Nephron (organoid): Measurements from ENCODE around the gene CFAP54.

Source experiments
- H3K27ac Mint-ChIP-seq, 3 experiments: 2 replicates each; pipeline ENCODE4 v1.8.0; 2020; ENCODE audit warnings: mixed read lengths in 3 of 3, mild to moderate bottlenecking in 2 of 3, moderate library complexity in 1 of 3
- H3K27me3 Mint-ChIP-seq: 2 replicates; pipeline ENCODE4 v1.8.0; 2021; ENCODE audit warnings: low read depth, mild to moderate bottlenecking, moderate library complexity, mixed read lengths
- H3K36me3 Mint-ChIP-seq: 2 replicates; pipeline ENCODE4 v1.8.0; 2020; ENCODE audit warnings: low read depth, mixed read lengths
- H3K4me1 Mint-ChIP-seq: 2 replicates; pipeline ENCODE4 v1.8.0; 2020; ENCODE audit warnings: mixed read lengths
- H3K4me3 Mint-ChIP-seq, 3 experiments: 2 replicates each; pipeline ENCODE4 v1.8.0; 2020; ENCODE audit warnings: mild to moderate bottlenecking in 3 of 3, mixed read lengths in 3 of 3, moderate library complexity in 2 of 3
- H3K9me3 Mint-ChIP-seq: 2 replicates; pipeline ENCODE4 v1.8.0; 2020; ENCODE audit warnings: mixed read lengths
- CTCF ChIP-seq, 3 experiments: fragments of 200-600 bp; sonication (generic); IDR thresholded peaks; one replicate each; pipeline ENCODE4 v1.5.0; 2021; ENCODE audit warnings: antibody characterized with exemption in 3 of 3; ENCODE audit not compliant: unreplicated experiment in 3 of 3

Gene CFAP54

DNA sequence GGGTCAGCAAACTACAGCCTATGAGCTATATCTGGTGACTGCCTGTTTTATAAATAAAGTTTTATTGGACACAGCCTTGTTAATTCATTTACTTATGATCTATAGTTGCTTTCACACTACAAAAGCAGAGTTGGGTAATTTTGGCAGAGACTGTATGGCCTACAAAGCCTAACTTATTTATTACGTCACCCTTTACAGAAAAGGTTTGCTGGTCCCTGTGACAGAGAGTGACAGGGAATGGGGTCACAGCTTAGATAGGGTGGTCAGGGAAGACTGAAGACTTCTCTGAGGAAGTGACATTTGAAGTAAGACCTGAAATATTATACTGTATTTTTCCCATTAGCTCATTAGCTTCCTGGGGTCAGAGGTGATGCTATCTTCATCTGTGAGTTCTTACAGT is 342.0 kb downstream of the CFAP54 start:
- no peaks in the 10 kb centered on the region for H3K9me3 Mint-ChIP-seq
- peaks cover 3% of the 10 kb centered on the region for H3K27me3 Mint-ChIP-seq
- H3K27ac Mint-ChIP-seq = no peak overlapping the region
- TF ChIP-seq CTCF (IDR thresholded peaks at IDR 0.05; ENCODE audit: unreplicated experiment in 3 of 3) = no peak
- H3K4me3 Mint-ChIP-seq = no peak overlapping the region
- no peaks in the 10 kb centered on the region for H3K36me3 Mint-ChIP-seq
- H3K4me1 Mint-ChIP-seq = no peaks in the 10 kb centered on the region

- Mint-ChIP-seq H3K27ac (peak overlapping the region in 1 of 3 experiments; percentile 36), H3K4me1 (peaks cover 11% of the 10 kb centered on the region), H3K9me3 (no peaks in the 10 kb centered on the region), H3K4me3 (no peak overlapping the region), H3K36me3 (peaks cover 5% of the 10 kb centered on the region), H3K27me3 (peaks cover 12% of the 10 kb centered on the region)
- no peak for TF ChIP-seq CTCF (IDR thresholded peaks at IDR 0.05; ENCODE audit: unreplicated experiment in 3 of 3)
Observed at GRCh38 chr12:96846293-96846692, 356.9 kb downstream of the CFAP54 start.

DNA sequence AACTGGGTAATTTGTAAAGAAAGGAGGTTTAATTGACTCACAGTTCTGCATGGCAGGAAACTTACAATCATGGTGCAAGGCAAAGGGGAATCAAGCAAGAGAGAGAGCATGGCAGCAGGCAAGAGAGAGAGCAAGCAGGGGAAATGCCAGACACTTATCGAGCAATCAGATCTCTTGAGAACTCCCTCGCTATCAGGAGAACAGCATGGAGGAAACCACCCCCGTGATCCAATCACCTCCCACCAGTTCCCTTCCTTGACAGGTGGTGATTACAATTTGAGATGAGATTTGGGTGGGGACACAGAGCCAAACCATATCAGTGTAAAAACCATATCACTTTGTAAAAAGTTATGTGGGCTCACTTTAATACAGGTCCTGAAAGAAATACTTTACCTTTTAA is 361.3 kb downstream of the CFAP54 start:
- no peak for TF ChIP-seq CTCF (IDR thresholded peaks at IDR 0.05; ENCODE audit: unreplicated experiment in 3 of 3)
- Mint-ChIP-seq H3K27me3 (peaks cover 12% of the 10 kb centered on the region), H3K4me3 (no peak overlapping the region), H3K36me3 (peaks cover 5% of the 10 kb centered on the region), H3K4me1 (peaks cover 11% of the 10 kb centered on the region), H3K9me3 (peaks cover 3% of the 10 kb centered on the region), H3K27ac (no peak overlapping the region)

GRCh38 chr12:96858162-96858561 is 368.8 kb downstream of the CFAP54 start:
- peaks cover 22% of the 10 kb centered on the region for H3K9me3 Mint-ChIP-seq

DNA sequence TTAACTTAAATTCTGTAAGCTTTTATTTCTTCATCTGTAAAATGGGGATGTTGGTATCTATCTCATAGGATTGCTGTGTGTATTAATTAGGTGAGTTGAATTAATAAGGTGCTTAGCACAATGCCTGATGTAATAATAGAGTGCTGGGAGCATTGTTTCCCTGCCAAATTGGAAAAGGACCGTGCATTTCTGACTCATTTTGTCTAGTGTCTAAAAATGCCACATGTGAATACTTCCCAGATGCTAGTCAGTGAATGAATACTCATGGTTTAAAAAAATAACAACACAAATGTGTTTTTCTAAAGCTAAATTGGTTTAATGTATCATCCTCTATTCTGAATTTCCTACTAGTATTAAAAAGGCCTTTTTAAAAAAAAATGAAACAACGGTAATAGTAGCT is 372.3 kb downstream of the CFAP54 start:
- H3K4me3 Mint-ChIP-seq = no peak overlapping the region
- no peak for TF ChIP-seq CTCF (IDR thresholded peaks at IDR 0.05; ENCODE audit: unreplicated experiment in 3 of 3)
- H3K4me1 Mint-ChIP-seq = no peaks in the 10 kb centered on the region
- H3K27ac Mint-ChIP-seq = no peak overlapping the region
- H3K36me3 Mint-ChIP-seq = peaks cover 3% of the 10 kb centered on the region
- H3K27me3 Mint-ChIP-seq = no peaks in the 10 kb centered on the region
- peaks cover 15% of the 10 kb centered on the region for H3K9me3 Mint-ChIP-seq

More at GRCh38 chr12:96858162-96858561, 368.8 kb downstream of the CFAP54 start:
- Mint-ChIP-seq H3K36me3 (peaks cover 3% of the 10 kb centered on the region), H3K27me3 (no peaks in the 10 kb centered on the region), H3K27ac (no peak overlapping the region), H3K4me3 (no peak overlapping the region), H3K4me1 (no peaks in the 10 kb centered on the region)
- no peak for TF ChIP-seq CTCF (IDR thresholded peaks at IDR 0.05; ENCODE audit: unreplicated experiment in 3 of 3)

- Mint-ChIP-seq H3K36me3 (peaks cover 3% of the 10 kb centered on the region), H3K27ac (no peak overlapping the region), H3K4me1 (no peaks in the 10 kb centered on the region), H3K27me3 (no peaks in the 10 kb centered on the region), H3K4me3 (no peak overlapping the region), H3K9me3 (peaks cover 11% of the 10 kb centered on the region)
- no peak for TF ChIP-seq CTCF (IDR thresholded peaks at IDR 0.05; ENCODE audit: unreplicated experiment in 3 of 3)
Observed at GRCh38 chr12:96862326-96862725, 372.9 kb downstream of the CFAP54 start.
